ENCODE results near the gene OR5T3. TPM values are rescaled to one million over a fixed set of nuclear protein-coding genes. Genes with fewer than 3 reads are reported as not detected.

OR5T3 gene
- total RNA-seq, 3 donors from 2014 or later (not counting 1 experiment from before 2014, with no cell fraction given): not detected

GRCh38 chr11:56234155-56234554 is 17.9 kb upstream of the OR5T3 start, which contains the start of gene OR5T2:
TSS of gene OR5T2 (minus strand) at chr11:56234255. CDS start at chr11:56233062, 1,193 bp downstream.
- intact Hi-C loops (cut with micrococcal nuclease): no loop called here
- no peak within 1 kb of the TSS for H3K4me3 Mint-ChIP-seq
- no peaks in the 10 kb centered on the region for H3K4me1 Mint-ChIP-seq
- no peak within 1 kb of the TSS for H3K27ac Mint-ChIP-seq
- Histone ChIP-seq H3K4me3 (ENCODE audit: low read length) (no peak within 1 kb of the TSS), H3K9me3 (ENCODE audit: control insufficient read depth, insufficient read depth, low read length) (peaks cover 6% of the 10 kb centered on the region), H3K36me3 (ENCODE audit: control insufficient read depth, insufficient read depth, low read length) (no peaks in the 10 kb centered on the region), H3K27ac (ENCODE audit: low read length) (no peak within 1 kb of the TSS), H3K27me3 (ENCODE audit: control insufficient read depth, insufficient read depth, low read length) (no peaks in the 10 kb centered on the region), H3K4me1 (ENCODE audit: control insufficient read depth, insufficient read depth, low read length) (no peaks in the 10 kb centered on the region)
- H3K36me3 Mint-ChIP-seq: peaks cover 20% of the 10 kb centered on the region
- DNase-seq: no peak
- no CpG with 5 or more reads among the region's 1 CpG for WGBS (ENCODE audit: insufficient coverage)
- ATAC-seq: no peak
- H3K27me3 Mint-ChIP-seq (ENCODE audit: low read depth in 2 of 2): no peaks in the 10 kb centered on the region
- TF ChIP-seq CTCF (IDR thresholded peaks at IDR 0.05): no peak
- H3K9me3 Mint-ChIP-seq: peaks cover 7 to 16% of the 10 kb centered on the region in 2 donors

DNA sequence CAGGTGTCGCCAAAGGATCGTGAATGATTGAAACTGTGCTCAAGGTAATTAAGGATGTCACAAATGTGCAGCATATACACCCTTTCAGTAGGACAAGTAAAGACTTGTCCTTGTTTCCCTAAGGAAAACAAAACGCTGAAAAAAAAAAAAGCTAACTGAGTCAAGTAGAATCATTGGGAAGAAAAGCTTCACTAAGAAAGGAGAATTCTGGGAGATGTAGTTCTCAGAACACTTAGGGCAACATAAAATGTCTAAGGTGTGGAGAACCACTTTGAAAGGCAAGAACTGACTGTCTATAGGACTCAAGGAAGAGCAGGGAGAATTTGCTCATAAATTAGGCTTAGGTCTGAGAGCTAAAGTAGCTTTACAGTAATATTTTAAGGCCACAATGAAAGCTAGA is 19.0 kb downstream of the OR5T3 start:
- peaks cover 10% of the 10 kb centered on the region for H3K36me3 Mint-ChIP-seq
- Histone ChIP-seq H3K4me3 (ENCODE audit: low read length) (no peak overlapping the region), H3K27me3 (ENCODE audit: control insufficient read depth, insufficient read depth, low read length) (no peaks in the 10 kb centered on the region), H3K4me1 (ENCODE audit: control insufficient read depth, insufficient read depth, low read length) (no peaks in the 10 kb centered on the region), H3K27ac (ENCODE audit: low read length) (no peak overlapping the region), H3K36me3 (ENCODE audit: control insufficient read depth, insufficient read depth, low read length) (no peaks in the 10 kb centered on the region), H3K9me3 (ENCODE audit: control insufficient read depth, insufficient read depth, low read length) (peaks cover 3% of the 10 kb centered on the region)
- H3K4me3 Mint-ChIP-seq: no peak overlapping the region
- no peak for TF ChIP-seq CTCF (IDR thresholded peaks at IDR 0.05)
- H3K27ac Mint-ChIP-seq: no peak overlapping the region
- H3K9me3 Mint-ChIP-seq: peaks cover 13 to 37% of the 10 kb centered on the region in 2 donors
- intact Hi-C loops (cut with micrococcal nuclease): no loop called here
- no peaks in the 10 kb centered on the region for H3K27me3 Mint-ChIP-seq (ENCODE audit: low read depth in 2 of 2)
- no peaks in the 10 kb centered on the region for H3K4me1 Mint-ChIP-seq
- ATAC-seq: no peak
- DNase-seq: no peak
- 76% methylated on average over 3 of the region's 3 CpGs for WGBS (ENCODE audit: insufficient coverage)

DNA sequence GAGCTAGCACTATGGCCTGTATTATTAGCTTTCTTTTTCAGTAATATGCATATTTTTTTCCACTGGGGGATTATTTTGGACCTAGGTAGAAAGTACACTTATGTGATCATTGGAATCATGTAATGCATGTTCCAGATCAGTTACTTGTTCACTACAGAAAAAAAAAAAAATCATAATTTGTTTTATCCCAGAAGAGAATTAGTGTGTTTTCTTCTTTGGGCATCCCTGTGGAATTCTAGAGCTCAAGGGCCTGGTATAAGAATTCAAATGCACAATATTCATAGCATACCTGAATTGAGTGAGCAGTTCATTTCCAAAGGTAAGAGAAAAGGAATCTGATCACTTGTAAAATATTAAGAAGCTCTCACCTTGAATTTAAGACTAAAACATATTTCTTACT is 21.8 kb downstream of the OR5T3 start, which contains the start of gene OR5T1:
Gene OR5T1 (plus strand): TSS at position 301 of the 400 bp plus-strand sequence. CDS start 1,485 bp downstream, outside the sequence.
- Mint-ChIP-seq H3K27me3 (ENCODE audit: low read depth in 2 of 2) (no peaks in the 10 kb centered on the region), H3K27ac (no peak within 1 kb of the TSS), H3K4me3 (no peak within 1 kb of the TSS), H3K36me3 (no peaks in the 10 kb centered on the region), H3K4me1 (no peaks in the 10 kb centered on the region), H3K9me3 (peaks cover 13 to 29% of the 10 kb centered on the region in 2 donors)
- TF ChIP-seq CTCF (IDR thresholded peaks at IDR 0.05): no peak
- DNase-seq: no peak
- intact Hi-C loops (cut with micrococcal nuclease): no loop called here
- Histone ChIP-seq H3K4me3 (ENCODE audit: low read length) (no peak within 1 kb of the TSS), H3K27ac (ENCODE audit: low read length) (no peak within 1 kb of the TSS), H3K36me3 (ENCODE audit: control insufficient read depth, insufficient read depth, low read length) (no peaks in the 10 kb centered on the region), H3K4me1 (ENCODE audit: control insufficient read depth, insufficient read depth, low read length) (no peaks in the 10 kb centered on the region), H3K27me3 (ENCODE audit: control insufficient read depth, insufficient read depth, low read length) (no peaks in the 10 kb centered on the region), H3K9me3 (ENCODE audit: control insufficient read depth, insufficient read depth, low read length) (no peaks in the 10 kb centered on the region)
- ATAC-seq: no peak

DNA sequence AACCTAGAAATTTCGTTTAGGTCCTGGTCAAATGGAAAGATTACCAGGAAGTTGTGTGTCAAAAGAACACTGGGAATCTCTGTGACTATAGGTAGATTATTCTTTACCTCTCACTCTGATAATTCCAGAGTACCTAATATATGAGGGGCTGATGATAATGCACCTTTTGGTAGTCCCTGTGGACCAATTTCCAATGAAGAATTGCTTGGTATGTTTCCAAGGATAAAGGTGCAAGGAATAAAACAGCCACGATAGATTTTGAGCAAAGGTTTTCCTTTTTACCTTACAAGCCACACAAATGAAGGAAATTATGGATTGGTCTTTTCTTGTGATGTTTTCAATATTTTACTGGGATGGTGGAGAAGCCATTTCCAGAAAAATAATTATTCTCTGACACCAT is 40.1 kb downstream of the OR5T3 start, which contains the start of gene OR8H1:
Gene OR8H1 (minus strand): TSS at position 101 of the 400 bp plus-strand sequence. CDS start 1,192 bp downstream, outside the sequence.
- no peak for TF ChIP-seq CTCF (IDR thresholded peaks at IDR 0.05)
- H3K9me3 Mint-ChIP-seq: peaks cover 13 to 25% of the 10 kb centered on the region in 2 donors
- Histone ChIP-seq H3K9me3 (ENCODE audit: control insufficient read depth, insufficient read depth, low read length) (peaks cover 2% of the 10 kb centered on the region), H3K4me1 (ENCODE audit: control insufficient read depth, insufficient read depth, low read length) (no peaks in the 10 kb centered on the region), H3K4me3 (ENCODE audit: low read length) (no peak within 1 kb of the TSS), H3K27ac (ENCODE audit: low read length) (no peak within 1 kb of the TSS), H3K27me3 (ENCODE audit: control insufficient read depth, insufficient read depth, low read length) (no peaks in the 10 kb centered on the region), H3K36me3 (ENCODE audit: control insufficient read depth, insufficient read depth, low read length) (no peaks in the 10 kb centered on the region)
- 50% methylated on average over 1 of the region's 2 CpGs for WGBS (ENCODE audit: insufficient coverage)
- H3K4me3 Mint-ChIP-seq: no peak within 1 kb of the TSS
- H3K27ac Mint-ChIP-seq: no peak within 1 kb of the TSS
- no peaks in the 10 kb centered on the region for H3K4me1 Mint-ChIP-seq
- no peaks in the 10 kb centered on the region for H3K27me3 Mint-ChIP-seq (ENCODE audit: low read depth in 2 of 2)
- ATAC-seq: no peak
- peaks cover 7% of the 10 kb centered on the region for H3K36me3 Mint-ChIP-seq
- intact Hi-C loops (cut with micrococcal nuclease): no loop called here
- no peak for DNase-seq
